K562 (cell line): ENCODE results near the gene ABCC9. TPM values are rescaled to one million over a fixed set of nuclear protein-coding genes. Genes with fewer than 3 reads are reported as not detected.

Experiments used
- ATAC-seq: fragments of 200-7000 bp; cut with Tn5 transposase; 3 replicates; pipeline ENCODE4 v1.9.1; 2020; ENCODE audit warnings: moderate library complexity
- BruUV-seq: library from RNA; stranded (reverse); fragments of 400-500 nt; replicated peaks from 2 replicates; lab custom pipeline; 2021; lab: Mats Ljungman, UMichigan
- CTCF ChIA-PET: fragments of 300-600 bp; formaldehyde crosslinking; extraction: SDS; loops from one replicate; lab custom pipeline; 2021; ENCODE audit warnings: low intra/inter-chr PET ratio; lab: Yijun Ruan, JAX
- POLR2A ChIA-PET: fragments of 300-600, 350-650 bp; sonication (Branson Sonifier 250); formaldehyde crosslinking; extraction: SDS; loops from one replicate; lab custom pipeline; 2021; ENCODE audit warnings: antibody characterized with exemption, inconsistent platforms; lab: Yijun Ruan, JAX
- DNase-seq, 4 experiments: peaks; one replicate each; pipeline versions ENCODE4 v3.0.0 to v3.0.0-alpha.2; 2011 to 2018; ENCODE audit warnings: low spot score in 3 of 4, mixed read lengths in 3 of 4; ENCODE audit errors: extremely low read depth in 1 of 4
- FAIRE-seq: peaks from 2 replicates; lab custom pipeline; 2011; peaks lifted over from hg19 to GRCh38; lab: Jason Lieb, UNC
- H2AFZ ChIP-seq: 2 replicates; pipeline ENCODE4 v1.6.0; 2011; ENCODE audit warnings: low read depth, low read length, control low read depth, inconsistent platforms
- H3K27ac ChIP-seq: fragments of 200-600 bp; 3 replicates; pipeline ENCODE4 v1.8.0; 2011; ENCODE audit warnings: low read depth, mild to moderate bottlenecking, control low read depth, inconsistent platforms, low read length, moderate library complexity, mixed read lengths; ENCODE audit errors: extremely low read depth
- H3K27me3 ChIP-seq, 2 experiments: fragments of 300-600 bp in 1 of 2; 2 replicates in 1 of 2; 3 replicates in 1 of 2; pipeline versions ENCODE4 v1.6.0 to v1.8.0; 2011; ENCODE audit warnings: inconsistent platforms in 2 of 2, low read length in 2 of 2, mild to moderate bottlenecking in 1 of 2, mixed read lengths in 1 of 2, moderate library complexity in 1 of 2; ENCODE audit not compliant: control insufficient read depth in 2 of 2, insufficient read depth in 2 of 2
- H3K36me3 ChIP-seq: fragments of 300-600 bp; 3 replicates; pipeline ENCODE4 v1.8.0; 2011; ENCODE audit warnings: mild to moderate bottlenecking, low read length, inconsistent platforms; ENCODE audit not compliant: control insufficient read depth, insufficient read depth
- H3K4me1 ChIP-seq, 2 experiments: fragments of 200-600 bp in 1 of 2; replicated peaks in 1 of 2; 2 replicates in 1 of 2; 3 replicates in 1 of 2; pipeline versions ENCODE4 v1.5.1 to v1.8.0; 2011; ENCODE audit warnings: inconsistent platforms in 2 of 2, low read length in 2 of 2, mild to moderate bottlenecking in 1 of 2, mixed read lengths in 1 of 2, moderate library complexity in 1 of 2; ENCODE audit not compliant: control insufficient read depth in 2 of 2, insufficient read depth in 2 of 2
- H3K4me2 ChIP-seq: 2 replicates; pipeline ENCODE4 v1.6.1; 2011; ENCODE audit warnings: low read length, control low read depth, inconsistent platforms, mixed read lengths; ENCODE audit not compliant: insufficient read depth
- H3K4me3 ChIP-seq: fragments of 200-600 bp; sonication (generic), shearing (Covaris generic); 2 replicates; pipeline ENCODE4 v1.5.1; 2016; ENCODE audit warnings: control low read depth, inconsistent platforms
- H3K79me2 ChIP-seq: fragments of 200-600 bp; 3 replicates; pipeline ENCODE4 v1.8.0; 2011; ENCODE audit warnings: low read length, inconsistent platforms; ENCODE audit not compliant: control insufficient read depth, insufficient read depth
- H3K9ac ChIP-seq, 2 experiments: 2 replicates each; pipeline versions ENCODE4 v1.6.0 to v1.6.1; 2011; ENCODE audit warnings: low read depth in 2 of 2, low read length in 2 of 2, control low read depth in 1 of 2, inconsistent platforms in 1 of 2, mild to moderate bottlenecking in 1 of 2, mixed read lengths in 1 of 2; ENCODE audit not compliant: insufficient read depth in 1 of 2
- H3K9me1 ChIP-seq: one replicate; pipeline ENCODE4 v1.6.0; 2011; ENCODE audit warnings: inconsistent platforms, mild to moderate bottlenecking, low read length, moderate library complexity; ENCODE audit not compliant: control insufficient read depth, insufficient read depth
- H3K9me3 ChIP-seq: replicated peaks from 2 replicates; pipeline ENCODE4 v1.5.1; 2011; ENCODE audit warnings: low read depth, low read length, inconsistent platforms; ENCODE audit not compliant: control insufficient read depth, insufficient read depth
- H4K20me1 ChIP-seq: replicated peaks from 2 replicates; pipeline ENCODE4 v1.6.1; 2011; ENCODE audit warnings: low read length, inconsistent platforms, mixed read lengths; ENCODE audit not compliant: control insufficient read depth, insufficient read depth
- BACH1 ChIP-seq: fragments of 200-800 bp; sonication (Bioruptor generic); IDR thresholded peaks from 2 replicates; pipeline ENCODE4 v1.6.1; 2016; ENCODE audit warnings: missing genetic modification characterization, missing compliant biosample characterization
- CBFA2T2 ChIP-seq: fragments of 450-650 bp; conservative IDR thresholded peaks from 2 replicates; pipeline ENCODE4 v1.6.1; 2017; ENCODE audit warnings: mild to moderate bottlenecking
- ETV6 ChIP-seq, 3 experiments: fragments of 150-350 bp in 1 of 3; sonication (generic) in 1 of 3; formaldehyde crosslinking in 1 of 3; IDR thresholded peaks; 2 replicates each; pipeline versions ENCODE4 v1.6.1 to v1.8.0; 2014 to 2022; ENCODE audit warnings: borderline replicate concordance in 2 of 3, low read depth in 2 of 3, antibody characterized with exemption in 1 of 3, low read length in 1 of 3, mild to moderate bottlenecking in 1 of 3, missing genetic modification reagents in 1 of 3
- HMG20B ChIP-seq: fragments of 250-450 bp; sonication (Bioruptor Pico); IDR thresholded peaks from 2 replicates; pipeline ENCODE4 v1.5.0; 2021; ENCODE audit warnings: mild to moderate bottlenecking
- LARP7 ChIP-seq: fragments of 450-650 bp; IDR thresholded peaks from 2 replicates; pipeline ENCODE4 v1.6.1; 2016
- PHB ChIP-seq: fragments of 250-450 bp; sonication (Bioruptor Pico); IDR thresholded peaks from 2 replicates; pipeline ENCODE4 v1.5.0; 2021
- PRPF4 ChIP-seq: fragments of 200-400 bp; formaldehyde crosslinking; IDR thresholded peaks from one replicate; pipeline ENCODE4 v1.6.1; 2017; ENCODE audit warnings: low read length, low read depth, mild to moderate bottlenecking; ENCODE audit not compliant: insufficient read depth, poor library complexity, severe bottlenecking
- RFX5 ChIP-seq: IDR thresholded peaks from 2 replicates; pipeline ENCODE4 v1.6.1; 2011; ENCODE audit warnings: low read depth, mild to moderate bottlenecking, improper control_type of control experiment, low read length
- SUPT5H ChIP-seq: fragments of 450-650 bp; IDR thresholded peaks from 2 replicates; pipeline ENCODE4 v1.6.1; 2016
- TBL1XR1 ChIP-seq, 2 experiments: IDR thresholded peaks; 2 replicates each; pipeline ENCODE4 v1.6.1; 2012; ENCODE audit warnings: improper control_type of control experiment in 2 of 2, low read length in 2 of 2, mild to moderate bottlenecking in 1 of 2
- TFAM ChIP-seq: fragments of 250-450 bp; sonication (Bioruptor Pico); conservative IDR thresholded peaks from 2 replicates; pipeline ENCODE4 v1.5.0; 2021; ENCODE audit warnings: mild to moderate bottlenecking, moderate library complexity
- YBX1 ChIP-seq: fragments of 450-650 bp; IDR thresholded peaks from 2 replicates; pipeline ENCODE4 v1.7.1; 2016; ENCODE audit warnings: mild to moderate bottlenecking
- ZFP1 ChIP-seq: fragments of 450-650 bp; formaldehyde crosslinking; IDR thresholded peaks from 2 replicates; pipeline ENCODE4 v1.4.0; 2020; ENCODE audit warnings: mild to moderate bottlenecking, mixed read lengths
- ZNF778 ChIP-seq: fragments of 450-650 bp; formaldehyde crosslinking; IDR thresholded peaks from 2 replicates; pipeline ENCODE4 v1.4.0; 2020; ENCODE audit warnings: mild to moderate bottlenecking, moderate library complexity
- WGBS: fragments of 100-300 bp; shearing (Covaris generic); methylation state at CpG from one replicate; pipeline ENCODE4 v1.1.6; 2016; ENCODE audit warnings: low coverage, mixed read lengths; ENCODE audit not compliant: insufficient coverage; ENCODE audit errors: missing lambda C conversion rate; 5-methylcytosine and 5-hydroxymethylcytosine counted together
- in situ Hi-C: fragments of 300-500 bp; cut with MboI; formaldehyde crosslinking; loops from 4 replicates; pipeline ENCODE4 v1.15.0; 2018; ENCODE audit warnings: inconsistent platforms, mixed read lengths
- intact Hi-C: fragments of 100-400 bp; cut with micrococcal nuclease; formaldehyde crosslinking; loops from 2 replicates; pipeline ENCODE4 v1.14.2; 2022
- polyA plus RNA-seq, 8 experiments: library from polyadenylated mRNA; depleted of rRNA in 4 of 8; stranded (reverse) in 5 of 8; unstranded in 3 of 8; fragments of >200 nt; fragmentation: Nextera tagmentation in 2 of 8; fragmentation: Illumina TruSeq in 1 of 8; extraction: Ambion mirVana in 2 of 8; extraction: Trizol in 1 of 8; gene quantifications; 2 replicates each; pipeline versions ENCODE4 v1.2.1 to v1.2.3, GENCODE V29; 2011 to 2014; ENCODE audit warnings: inconsistent platforms in 1 of 8, missing spikeins in 1 of 8
- total RNA-seq, 7 experiments: library from RNA; depleted of rRNA in 6 of 7; stranded (reverse); fragments of >200 nt in 6 of 7; fragmentation: Illumina TruSeq in 2 of 7; extraction: Trizol in 2 of 7; gene quantifications; 2 replicates each; pipeline versions ENCODE4 v1.2.1 to v1.2.3, GENCODE V29; 2011 to 2021; ENCODE audit warnings: low replicate concordance in 1 of 7
- TF ChIP-seq, protein P1 (sequence below): fragments of 250-450 bp; sonication (Bioruptor Pico); IDR thresholded peaks from 2 replicates; pipeline ENCODE4 v1.5.0; 2021

Gene ABCC9
- total and polyA plus RNA-seq, 9 of the 15 experiments (the other 6 are each of a cell fraction or from before 2014, with no cell fraction given) = 0.05 to 0.40 (median 0.18) TPM

DNA sequence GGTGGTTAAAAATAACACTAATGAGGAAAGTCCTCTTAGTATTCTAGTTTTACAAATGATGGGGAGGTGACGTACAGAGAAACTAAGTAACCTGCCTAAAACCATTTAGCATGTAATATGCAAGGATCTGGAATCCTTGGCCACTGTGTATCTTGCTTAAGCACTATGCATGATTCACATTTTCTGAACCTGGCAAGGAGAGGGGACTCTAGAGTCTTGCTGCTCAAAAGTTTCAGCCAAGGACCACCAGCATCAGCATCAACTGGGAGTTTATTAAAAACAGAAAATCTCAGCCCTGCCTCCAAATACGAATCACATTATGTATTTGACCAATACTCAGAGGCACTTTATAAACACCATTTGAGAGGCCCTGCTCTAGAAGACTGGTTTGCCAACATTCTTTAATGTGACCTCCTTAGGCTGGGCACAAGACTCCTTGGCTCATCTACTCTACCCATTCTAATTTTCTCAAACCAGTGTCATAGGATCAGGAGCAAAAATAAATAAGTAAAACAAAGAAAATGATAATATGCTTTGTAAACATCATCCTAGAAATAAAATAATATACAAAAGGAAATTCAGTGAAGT is 52.9 kb downstream of the ABCC9 start:
- intact Hi-C loops = no loop called here
- 5% methylated on average over 2 of the region's 2 CpGs for WGBS

More for the DNA sequence above, 52.9 kb downstream of the ABCC9 start:
- H3K27me3 ChIP-seq = no peaks in the 10 kb centered on the region
- no peaks in the 10 kb centered on the region for H4K20me1 ChIP-seq
- no peak overlapping the region for H2AFZ ChIP-seq
- no peaks in the 10 kb centered on the region for H3K9me1 ChIP-seq
- no peak overlapping the region for H3K4me2 ChIP-seq
- DNase-seq (no peak), ATAC-seq (no peak), FAIRE-seq (no peak)
- H3K9me3 ChIP-seq = no peaks in the 10 kb centered on the region
- no peaks in the 10 kb centered on the region for H3K4me1 ChIP-seq
- H3K27ac ChIP-seq = no peak overlapping the region
- H3K9ac ChIP-seq = no peak overlapping the region
- H3K36me3 ChIP-seq = no peaks in the 10 kb centered on the region
- no peak overlapping the region for H3K4me3 ChIP-seq
- H3K79me2 ChIP-seq = no peaks in the 10 kb centered on the region
- CTCF ChIA-PET = no interaction called here
- TF ChIP-seq BACH1 = no peak
- no peak for TF ChIP-seq CBFA2T2
- no peak for TF ChIP-seq ETV6 (IDR thresholded peaks at IDR 0.05; ENCODE audit: borderline replicate concordance in 1 of 2, low read depth in 2 of 2, low read length in 1 of 2)
- TF ChIP-seq ETV6 (CRISPR knock-in tag; IDR thresholded peaks at IDR 0.05; ENCODE audit: borderline replicate concordance) = no peak
- no peak for TF ChIP-seq SUPT5H
- no peak for TF ChIP-seq ZFP1 (CRISPR knock-in tag)
- no peak for TF ChIP-seq ZNF778 (CRISPR knock-in tag)
- no peak for TF ChIP-seq PRPF4
- TF ChIP-seq LARP7 = no peak
- TF ChIP-seq, protein P1, sequence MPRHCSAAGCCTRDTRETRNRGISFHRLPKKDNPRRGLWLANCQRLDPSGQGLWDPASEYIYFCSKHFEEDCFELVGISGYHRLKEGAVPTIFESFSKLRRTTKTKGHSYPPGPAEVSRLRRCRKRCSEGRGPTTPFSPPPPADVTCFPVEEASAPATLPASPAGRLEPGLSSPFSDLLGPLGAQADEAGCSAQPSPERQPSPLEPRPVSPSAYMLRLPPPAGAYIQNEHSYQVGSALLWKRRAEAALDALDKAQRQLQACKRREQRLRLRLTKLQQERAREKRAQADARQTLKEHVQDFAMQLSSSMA (CRISPR knock-in tag) = no peak
- no peak for TF ChIP-seq TBL1XR1 (IDR thresholded peaks at IDR 0.05; ENCODE audit: low read length in 2 of 2)
- no peak for TF ChIP-seq RFX5
- no peak for TF ChIP-seq PHB (CRISPR knock-in tag)
- no peak for TF ChIP-seq HMG20B (CRISPR knock-in tag)
- TF ChIP-seq YBX1 = no peak
- no peak for TF ChIP-seq TFAM (CRISPR knock-in tag)
- POLR2A ChIA-PET = no interaction called here
- in situ Hi-C loops = no loop called here
- BruUV-seq = no TSS peak
